ENCODE data around the gene TAF7.

DNA sequence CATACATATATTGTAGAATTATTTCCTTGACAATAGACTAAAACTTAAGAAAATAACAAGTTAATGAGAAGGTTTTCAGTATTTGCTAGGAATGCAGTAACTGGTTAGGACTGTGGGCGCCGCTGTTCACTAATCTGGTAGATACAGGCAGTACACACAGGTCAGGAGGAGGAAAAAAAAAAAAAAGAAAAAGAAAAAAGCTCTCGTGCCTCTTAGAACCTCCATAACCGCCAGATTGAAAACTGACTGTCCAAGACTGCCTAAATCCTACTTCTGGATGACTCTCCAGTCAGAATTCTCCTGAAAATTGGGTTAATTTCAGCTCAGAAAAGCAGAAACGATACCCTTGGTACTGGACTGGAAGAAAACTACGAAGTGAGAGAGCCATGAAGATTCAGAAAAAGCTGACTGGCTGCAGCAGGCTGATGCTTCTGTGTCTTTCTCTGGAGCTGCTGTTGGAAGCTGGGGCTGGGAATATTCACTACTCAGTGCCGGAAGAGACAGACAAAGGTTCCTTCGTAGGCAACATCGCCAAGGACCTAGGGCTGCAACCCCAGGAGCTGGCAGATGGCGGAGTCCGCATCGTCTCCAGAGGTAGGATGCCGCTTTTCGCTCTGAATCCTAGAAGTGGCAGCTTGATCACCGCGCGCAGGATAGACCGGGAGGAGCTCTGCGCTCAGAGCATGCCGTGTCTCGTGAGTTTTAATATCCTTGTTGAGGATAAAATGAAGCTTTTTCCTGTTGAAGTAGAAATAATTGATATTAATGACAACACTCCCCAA lies 9.9 kb upstream of the TAF7 start, which contains the start of gene PCDHGA1:
- TF ChIP-seq, protein P1, sequence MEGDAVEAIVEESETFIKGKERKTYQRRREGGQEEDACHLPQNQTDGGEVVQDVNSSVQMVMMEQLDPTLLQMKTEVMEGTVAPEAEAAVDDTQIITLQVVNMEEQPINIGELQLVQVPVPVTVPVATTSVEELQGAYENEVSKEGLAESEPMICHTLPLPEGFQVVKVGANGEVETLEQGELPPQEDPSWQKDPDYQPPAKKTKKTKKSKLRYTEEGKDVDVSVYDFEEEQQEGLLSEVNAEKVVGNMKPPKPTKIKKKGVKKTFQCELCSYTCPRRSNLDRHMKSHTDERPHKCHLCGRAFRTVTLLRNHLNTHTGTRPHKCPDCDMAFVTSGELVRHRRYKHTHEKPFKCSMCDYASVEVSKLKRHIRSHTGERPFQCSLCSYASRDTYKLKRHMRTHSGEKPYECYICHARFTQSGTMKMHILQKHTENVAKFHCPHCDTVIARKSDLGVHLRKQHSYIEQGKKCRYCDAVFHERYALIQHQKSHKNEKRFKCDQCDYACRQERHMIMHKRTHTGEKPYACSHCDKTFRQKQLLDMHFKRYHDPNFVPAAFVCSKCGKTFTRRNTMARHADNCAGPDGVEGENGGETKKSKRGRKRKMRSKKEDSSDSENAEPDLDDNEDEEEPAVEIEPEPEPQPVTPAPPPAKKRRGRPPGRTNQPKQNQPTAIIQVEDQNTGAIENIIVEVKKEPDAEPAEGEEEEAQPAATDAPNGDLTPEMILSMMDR (conservative IDR thresholded peaks at IDR 0.05; ENCODE audit: low read length): peak; percentile 1
- TF ChIP-seq EZH2phosphoT487 (IDR thresholded peaks at IDR 0.05; ENCODE audit: borderline replicate concordance): no peak

All from Loucy (cell line).